Astrocyte of the cerebellum (primary cell): Measurements from ENCODE around the gene DCBLD2.

ENCODE experiments used
- DNase-seq: peaks from one replicate; pipeline ENCODE4 v3.0.0-alpha.2; 2011; ENCODE audit warnings: low read depth
- H3K4me3 ChIP-seq: 2 replicates; pipeline ENCODE4 v1.5.1; 2011; ENCODE audit warnings: mild to moderate bottlenecking, low read depth, low read length, moderate library complexity
- in situ Hi-C: cut with HindIII; loops from 2 replicates; pipeline ENCODE4 v1.10.0; 2017; ENCODE audit warnings: low sequenced_read_pairs
- TF ChIP-seq, protein P1 (sequence below): IDR thresholded peaks from 2 replicates; pipeline ENCODE4 v1.5.1; 2012; ENCODE audit warnings: low read length, low read depth, moderate library complexity, mild to moderate bottlenecking; ENCODE audit errors: missing control alignments

DCBLD2 gene

GRCh38 chr3:98893740-98894139 lies 7.8 kb downstream of the DCBLD2 start:
- in situ Hi-C loops: no loop called here
- DNase-seq: no peak
- TF ChIP-seq, protein P1, sequence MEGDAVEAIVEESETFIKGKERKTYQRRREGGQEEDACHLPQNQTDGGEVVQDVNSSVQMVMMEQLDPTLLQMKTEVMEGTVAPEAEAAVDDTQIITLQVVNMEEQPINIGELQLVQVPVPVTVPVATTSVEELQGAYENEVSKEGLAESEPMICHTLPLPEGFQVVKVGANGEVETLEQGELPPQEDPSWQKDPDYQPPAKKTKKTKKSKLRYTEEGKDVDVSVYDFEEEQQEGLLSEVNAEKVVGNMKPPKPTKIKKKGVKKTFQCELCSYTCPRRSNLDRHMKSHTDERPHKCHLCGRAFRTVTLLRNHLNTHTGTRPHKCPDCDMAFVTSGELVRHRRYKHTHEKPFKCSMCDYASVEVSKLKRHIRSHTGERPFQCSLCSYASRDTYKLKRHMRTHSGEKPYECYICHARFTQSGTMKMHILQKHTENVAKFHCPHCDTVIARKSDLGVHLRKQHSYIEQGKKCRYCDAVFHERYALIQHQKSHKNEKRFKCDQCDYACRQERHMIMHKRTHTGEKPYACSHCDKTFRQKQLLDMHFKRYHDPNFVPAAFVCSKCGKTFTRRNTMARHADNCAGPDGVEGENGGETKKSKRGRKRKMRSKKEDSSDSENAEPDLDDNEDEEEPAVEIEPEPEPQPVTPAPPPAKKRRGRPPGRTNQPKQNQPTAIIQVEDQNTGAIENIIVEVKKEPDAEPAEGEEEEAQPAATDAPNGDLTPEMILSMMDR: no peak
- peak overlapping the region; percentile 95 for H3K4me3 ChIP-seq

DNA sequence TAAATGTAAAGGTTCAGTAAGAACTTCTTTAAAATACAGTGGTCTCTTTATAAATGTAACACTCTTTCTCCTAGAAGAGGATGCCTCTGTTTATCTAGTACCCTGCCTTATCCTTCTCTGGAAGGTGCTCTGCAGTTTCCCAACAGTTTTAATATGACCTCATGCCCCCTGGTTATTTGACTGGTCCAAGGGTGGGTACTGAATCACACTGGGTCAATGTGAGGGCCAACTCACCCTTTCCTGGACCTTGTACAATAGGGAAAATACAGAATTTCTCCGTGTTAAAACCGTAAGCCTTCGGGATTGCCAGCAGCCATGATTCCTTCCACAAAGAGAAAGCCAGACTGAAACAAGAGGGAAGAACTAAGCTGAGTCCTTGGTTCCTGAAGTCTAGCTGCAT lies 9.2 kb downstream of the DCBLD2 start:
- DNase-seq: no peak
- TF ChIP-seq, protein P1: no peak
- in situ Hi-C loops: no loop called here
- H3K4me3 ChIP-seq: peak overlapping the region; percentile 95

DNA sequence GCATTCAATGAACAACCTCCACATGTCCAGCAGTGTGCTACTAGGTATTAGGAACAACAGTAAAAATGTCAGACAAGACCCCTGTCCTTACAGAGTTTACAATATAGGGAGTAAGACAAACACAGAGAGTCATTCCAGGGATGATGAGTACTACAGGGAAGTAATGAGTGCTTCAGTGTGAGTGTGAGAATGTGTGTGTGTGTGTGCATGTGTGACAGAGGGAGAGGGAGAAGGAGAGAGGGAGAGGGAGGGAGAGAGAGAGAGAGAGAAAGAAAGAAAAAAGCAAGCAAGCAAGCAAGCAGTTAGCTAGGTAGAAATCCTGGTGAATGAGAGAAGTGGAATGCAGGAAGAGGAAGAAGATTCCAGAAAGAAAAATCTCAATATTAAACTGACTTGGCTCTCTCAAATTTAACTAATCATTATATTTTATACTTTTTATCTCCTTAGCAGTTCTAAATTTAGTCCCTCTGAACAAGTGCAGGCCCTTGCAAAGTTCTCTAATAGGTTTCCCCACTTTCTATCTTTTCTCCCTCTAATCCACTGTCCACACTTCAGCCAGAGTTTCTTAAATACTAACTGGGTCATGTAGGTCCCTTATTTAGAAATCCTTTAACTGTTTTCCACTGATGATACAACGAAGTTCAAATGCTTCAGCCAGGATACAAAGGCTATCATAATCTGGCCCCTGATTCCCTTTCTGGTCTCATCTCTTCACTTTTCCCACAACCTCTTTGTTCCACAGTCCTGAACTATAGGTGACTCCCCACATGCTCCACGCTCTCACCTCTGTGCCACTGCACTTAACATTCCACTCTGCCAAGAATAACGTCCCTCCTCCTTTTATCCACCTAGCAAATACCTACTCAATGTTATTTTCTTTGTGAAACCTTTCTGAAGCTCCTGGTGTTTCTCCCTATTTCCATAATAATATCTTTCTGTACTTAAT lies 10.3 kb downstream of the DCBLD2 start:
- no peak for DNase-seq
- in situ Hi-C loops: no loop called here
- TF ChIP-seq, protein P1: no peak
- H3K4me3 ChIP-seq: peak overlapping the region; percentile 95

DNA sequence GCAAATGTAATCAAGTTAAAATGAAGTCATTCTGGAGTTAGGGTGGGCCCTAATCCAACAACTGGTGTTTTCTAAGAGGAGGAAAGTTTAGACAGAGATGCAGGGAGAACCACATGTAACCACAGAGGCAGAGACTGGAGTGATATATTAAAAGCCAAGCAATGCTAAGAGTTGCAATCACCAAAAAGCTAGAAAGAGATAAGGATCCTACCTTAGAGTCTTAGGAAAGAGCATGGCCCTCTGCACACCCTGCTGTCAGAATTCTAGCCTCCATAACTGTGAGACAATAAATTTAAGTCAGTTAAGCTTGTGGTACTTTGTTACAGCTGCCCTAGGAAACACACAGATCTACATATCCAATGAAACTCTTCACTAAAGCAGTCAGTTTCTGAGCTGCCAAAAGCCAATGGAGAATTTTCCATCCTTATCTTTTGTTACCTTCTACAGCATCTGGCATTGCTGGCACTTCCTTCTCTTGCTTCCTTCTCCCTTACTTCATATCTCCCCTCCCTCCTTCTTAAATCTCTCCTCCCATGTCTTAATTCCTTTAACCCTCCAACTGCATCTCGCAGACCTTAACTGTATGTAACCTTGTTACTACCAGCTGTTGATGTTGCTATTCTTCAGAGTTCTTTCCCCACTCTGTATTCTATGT lies 11.2 kb downstream of the DCBLD2 start:
- in situ Hi-C loops: no loop called here
- TF ChIP-seq, protein P1: no peak
- peak overlapping the region; percentile 95 for H3K4me3 ChIP-seq
- DNase-seq: no peak

- in situ Hi-C loops: no loop called here
- H3K4me3 ChIP-seq: peak overlapping the region; percentile 95
- TF ChIP-seq, protein P1: no peak
- no peak for DNase-seq
Measured at GRCh38 chr3:98887684-98888083, 13.8 kb downstream of the DCBLD2 start.

DNA sequence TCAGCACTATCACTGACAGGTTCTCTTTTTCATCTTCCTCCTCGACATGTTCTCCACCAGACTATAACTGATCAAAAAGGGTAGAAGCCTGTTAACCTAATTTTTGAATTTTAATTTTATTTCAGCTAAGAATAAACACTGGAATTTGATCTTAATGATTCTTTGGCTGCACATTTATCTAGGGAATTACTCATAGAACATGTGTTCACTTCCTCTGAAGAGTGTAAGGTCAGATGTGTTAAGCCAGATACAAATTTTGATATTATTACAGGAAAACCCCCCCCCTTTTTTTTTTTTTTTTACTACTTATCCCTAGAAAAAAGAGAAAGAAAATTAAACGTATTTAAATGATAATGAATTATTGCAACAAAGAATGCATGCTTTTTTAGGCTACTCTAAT lies 15.0 kb downstream of the DCBLD2 start:
- DNase-seq: no peak
- H3K4me3 ChIP-seq: peak overlapping the region; percentile 29
- TF ChIP-seq, protein P1: no peak
- in situ Hi-C loops: no loop called here
